Testis (tissue), 2 donors: ENCODE data around the gene CDH23.

Experiments
- POLR2A ChIP-seq: fragments of 450-650 bp; IDR thresholded peaks from one replicate; pipeline ENCODE4 v1.6.1; 2017; ENCODE audit warnings: antibody characterized with exemption, mild to moderate bottlenecking, moderate library complexity
- TF ChIP-seq, protein P1 (sequence below), 3 experiments: fragments of 450-650 bp in 2 of 3; fragments of 200-600 bp in 1 of 3; sonication (generic) in 1 of 3; IDR thresholded peaks; one replicate each; pipeline ENCODE4 v1.5.1; 2016 to 2019; ENCODE audit warnings: antibody characterized with exemption in 3 of 3, mild to moderate bottlenecking in 2 of 3, moderate library complexity in 1 of 3

DNA sequence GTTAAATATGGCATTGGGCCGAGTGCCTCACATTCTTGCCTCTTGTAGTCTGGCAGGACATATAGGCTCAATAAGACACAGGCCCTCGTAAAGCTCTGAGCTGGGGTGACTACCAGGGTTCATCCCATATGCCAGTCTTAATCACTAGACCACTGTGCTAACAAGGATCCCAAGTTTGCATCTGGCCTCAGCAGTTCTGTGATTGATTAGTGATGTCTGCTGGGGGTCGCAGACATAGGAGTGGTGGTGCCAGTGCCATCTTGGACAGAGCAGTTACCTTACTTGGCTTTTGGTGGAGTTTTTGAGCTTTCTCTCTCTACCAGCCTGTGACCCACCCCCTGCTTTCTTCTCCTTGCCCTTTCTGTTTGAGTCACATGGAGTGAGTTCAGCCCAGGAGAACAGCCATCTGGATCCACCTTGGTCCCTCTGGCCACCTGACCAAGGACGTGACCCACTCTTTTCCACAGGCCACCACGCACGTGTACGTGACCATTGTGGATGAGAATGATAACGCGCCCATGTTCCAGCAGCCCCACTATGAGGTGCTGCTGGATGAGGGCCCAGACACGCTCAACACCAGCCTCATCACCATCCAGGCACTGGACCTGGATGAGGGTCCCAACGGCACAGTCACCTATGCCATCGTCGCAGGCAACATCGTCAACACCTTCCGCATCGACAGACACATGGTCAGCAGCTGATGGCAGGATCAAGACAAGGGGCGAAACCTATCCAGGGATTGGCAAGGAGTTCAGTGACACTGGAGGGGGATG lies 380.7 kb downstream of the CDH23 start:
- TF ChIP-seq, protein P1, sequence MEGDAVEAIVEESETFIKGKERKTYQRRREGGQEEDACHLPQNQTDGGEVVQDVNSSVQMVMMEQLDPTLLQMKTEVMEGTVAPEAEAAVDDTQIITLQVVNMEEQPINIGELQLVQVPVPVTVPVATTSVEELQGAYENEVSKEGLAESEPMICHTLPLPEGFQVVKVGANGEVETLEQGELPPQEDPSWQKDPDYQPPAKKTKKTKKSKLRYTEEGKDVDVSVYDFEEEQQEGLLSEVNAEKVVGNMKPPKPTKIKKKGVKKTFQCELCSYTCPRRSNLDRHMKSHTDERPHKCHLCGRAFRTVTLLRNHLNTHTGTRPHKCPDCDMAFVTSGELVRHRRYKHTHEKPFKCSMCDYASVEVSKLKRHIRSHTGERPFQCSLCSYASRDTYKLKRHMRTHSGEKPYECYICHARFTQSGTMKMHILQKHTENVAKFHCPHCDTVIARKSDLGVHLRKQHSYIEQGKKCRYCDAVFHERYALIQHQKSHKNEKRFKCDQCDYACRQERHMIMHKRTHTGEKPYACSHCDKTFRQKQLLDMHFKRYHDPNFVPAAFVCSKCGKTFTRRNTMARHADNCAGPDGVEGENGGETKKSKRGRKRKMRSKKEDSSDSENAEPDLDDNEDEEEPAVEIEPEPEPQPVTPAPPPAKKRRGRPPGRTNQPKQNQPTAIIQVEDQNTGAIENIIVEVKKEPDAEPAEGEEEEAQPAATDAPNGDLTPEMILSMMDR (IDR thresholded peaks at IDR 0.05), result no peak
- no peak for TF ChIP-seq POLR2A
